NCI-H345 treated with DMSO at 0.1 percent for 48 hours (cell line): ENCODE results near the gene SLC43A2.
"Not testable (repeated sequence)": the region's sequence is repeated elsewhere in the genome, so short reads cannot be mapped to it uniquely, and the experiment has no call there.

Source experiments
- DNase-seq: peaks from one replicate; lab custom pipeline; 2025; ENCODE audit not compliant: unreplicated experiment; lab: John Stamatoyannopoulos, UW

SLC43A2 gene

DNA sequence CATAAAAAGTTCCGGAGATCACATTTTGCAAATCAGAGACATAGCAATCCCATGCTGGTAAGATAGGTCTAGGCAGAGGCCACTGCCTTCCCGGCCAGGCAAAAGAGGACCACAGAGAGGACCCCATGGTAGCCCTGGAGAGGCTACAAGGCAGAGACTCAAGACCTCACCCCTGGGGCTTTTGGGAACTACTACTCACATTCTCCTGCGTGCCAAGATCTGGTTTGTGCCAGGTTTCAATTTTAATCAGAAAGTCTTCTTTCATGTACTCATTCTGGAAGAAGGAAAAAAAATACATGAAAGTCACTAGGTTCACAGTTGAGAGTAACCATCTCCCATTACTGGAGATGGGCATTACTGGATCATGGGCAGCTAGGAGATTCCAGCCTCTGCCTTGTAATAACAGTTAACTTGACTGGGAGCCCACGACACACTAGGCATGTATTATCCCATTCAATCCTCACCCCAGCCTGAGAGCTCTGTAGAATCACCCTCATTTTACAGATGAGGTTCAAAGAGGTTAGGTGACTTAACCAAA is 87.2 kb downstream of the SLC43A2 start:
- no peak for DNase-seq

DNA sequence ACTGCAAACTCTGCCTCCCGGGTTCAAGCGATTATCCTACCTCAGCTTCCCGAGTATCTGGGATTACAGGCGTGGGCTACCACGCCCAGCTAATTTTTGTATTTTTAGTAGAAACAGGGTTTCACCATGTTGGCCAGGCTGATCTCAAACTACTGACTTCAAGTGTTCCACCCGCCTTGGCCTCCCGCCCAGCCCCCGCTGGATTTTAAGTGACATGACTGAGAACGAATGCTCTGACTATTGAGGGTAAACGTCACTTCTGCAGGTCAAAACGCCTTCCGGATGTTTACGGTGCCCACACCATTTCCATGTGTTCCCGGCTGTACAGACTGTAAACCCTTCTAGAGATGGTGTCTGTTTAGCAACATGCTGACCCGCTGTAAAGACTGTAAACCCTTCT is 88.8 kb downstream of the SLC43A2 start:
- DNase-seq: no peak

DNA sequence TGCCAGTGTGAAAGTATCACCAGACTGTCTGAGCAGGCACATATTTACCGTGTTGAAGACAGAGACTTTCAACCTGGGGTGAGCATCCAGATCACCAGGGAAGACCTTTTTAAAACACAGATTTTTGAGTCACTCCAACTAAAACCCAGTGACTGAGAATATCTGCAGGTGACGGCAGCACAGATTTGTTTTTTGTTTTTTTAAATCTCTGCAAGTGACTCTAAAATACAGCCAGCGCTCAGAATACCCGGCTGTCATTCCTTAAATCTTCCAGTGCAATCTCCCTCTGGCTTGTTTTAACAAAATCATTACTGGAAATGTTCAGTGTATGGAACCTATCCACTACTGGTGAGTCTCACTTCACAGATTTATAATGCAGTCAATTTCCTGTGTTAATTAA is 92.9 kb downstream of the SLC43A2 start:
- DNase-seq: no peak

DNA sequence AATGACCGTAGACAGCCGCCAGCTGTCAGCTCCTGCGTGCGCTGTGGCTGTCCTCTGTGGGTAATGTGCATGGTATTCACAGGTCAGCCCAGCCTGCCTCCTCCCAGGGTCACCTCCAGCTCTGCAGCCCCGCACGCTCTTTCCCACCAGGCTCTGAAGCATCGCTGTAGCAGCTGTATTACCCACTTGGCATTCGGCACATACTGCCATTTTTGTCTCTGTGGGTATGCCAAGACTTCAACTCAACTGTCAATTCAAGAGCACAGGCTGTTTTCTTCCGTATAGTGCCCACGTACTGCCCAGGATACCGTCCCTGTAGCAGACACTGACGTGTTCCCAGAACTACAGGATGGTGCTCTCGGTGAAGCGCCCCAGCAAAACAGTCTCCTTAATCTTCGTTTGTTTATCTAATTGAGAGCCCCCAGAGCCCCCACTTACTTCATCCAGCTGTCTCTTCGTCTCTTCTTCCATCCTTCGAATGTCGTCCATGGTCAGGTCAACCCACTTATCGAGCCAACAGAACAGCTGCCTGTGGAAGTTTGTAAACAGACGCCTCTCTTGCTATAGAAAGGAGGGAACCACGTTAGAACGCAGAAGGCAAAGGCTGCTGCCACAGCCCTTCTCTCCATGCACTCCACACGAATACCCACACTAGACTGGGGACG is 94.8 kb downstream of the SLC43A2 start:
- DNase-seq: no peak

DNA sequence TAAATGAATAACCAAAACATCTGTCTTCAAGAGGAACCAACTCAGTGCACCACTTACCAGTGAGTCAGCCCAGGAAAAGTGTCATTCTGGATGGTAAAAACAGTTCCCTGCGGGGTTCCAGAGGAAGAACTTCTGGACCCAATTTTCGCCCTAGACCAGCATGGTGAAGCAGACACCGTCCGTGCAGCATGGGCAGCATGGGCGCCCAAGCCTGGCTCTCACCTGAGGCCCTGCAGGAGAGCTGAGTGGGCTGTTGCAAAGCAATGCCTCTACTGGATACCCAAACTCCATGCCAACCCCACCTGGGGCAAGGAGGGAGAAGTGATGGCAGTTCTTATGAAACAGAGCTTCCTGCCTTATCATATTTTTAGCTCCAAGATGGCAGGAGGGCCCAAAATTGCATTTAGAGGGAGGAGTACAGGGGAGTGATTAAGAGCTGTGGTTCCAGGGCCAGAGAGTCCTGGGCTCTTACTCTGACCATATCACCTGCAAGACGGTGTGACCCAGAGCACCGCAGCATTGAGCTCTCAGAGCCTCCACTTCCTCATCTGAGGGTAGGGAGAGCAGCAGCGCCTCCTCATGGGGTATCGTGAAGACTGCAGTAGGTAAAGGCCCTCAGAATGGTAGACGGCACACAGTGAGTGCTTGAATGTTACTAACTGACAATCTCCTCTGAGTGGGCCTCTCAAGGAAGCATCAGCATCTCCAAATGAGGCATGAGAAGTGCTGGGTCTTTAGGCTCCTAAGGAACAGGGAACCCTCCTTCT is 95.6 kb downstream of the SLC43A2 start:
- DNase-seq: no peak

DNA sequence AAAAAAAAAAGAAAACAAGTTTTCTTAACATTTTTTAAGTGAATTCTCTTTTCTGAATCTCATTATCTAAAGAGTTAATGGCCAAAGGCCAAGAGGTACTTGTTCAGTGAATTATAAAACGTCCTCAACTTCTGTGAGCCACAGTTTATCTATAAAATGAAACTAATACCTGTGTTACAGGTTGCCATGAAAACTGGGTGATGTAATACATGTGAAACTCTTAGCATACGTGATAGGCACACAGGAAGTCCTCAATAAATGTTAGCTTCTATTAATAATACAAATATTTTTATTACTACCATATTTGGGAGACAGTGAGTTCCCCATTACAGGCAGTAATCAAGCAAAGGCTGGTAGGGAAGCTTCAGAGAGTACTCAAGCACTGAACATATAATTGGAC is 98.8 kb downstream of the SLC43A2 start:
- no peak for DNase-seq

DNA sequence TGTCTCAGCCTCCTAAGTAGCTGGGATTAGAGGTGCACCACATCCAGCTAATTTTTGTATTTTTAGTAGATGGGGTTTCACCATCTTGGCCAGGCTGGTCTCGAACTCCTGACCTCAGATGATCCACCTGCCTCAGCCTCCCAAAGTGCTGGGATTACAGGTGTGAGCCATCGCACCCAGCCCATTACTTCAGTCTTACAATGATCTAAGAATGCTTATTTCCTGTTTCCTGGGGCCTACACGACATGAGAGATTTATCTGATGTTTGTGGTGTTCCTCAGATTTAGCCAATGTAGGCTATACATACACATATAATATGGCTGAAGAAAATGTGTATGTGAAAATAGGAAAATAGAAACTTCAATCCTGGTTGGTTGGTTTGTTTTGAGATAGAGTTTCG is 101.8 kb downstream of the SLC43A2 start:
- not testable (repeated sequence) for DNase-seq

DNA sequence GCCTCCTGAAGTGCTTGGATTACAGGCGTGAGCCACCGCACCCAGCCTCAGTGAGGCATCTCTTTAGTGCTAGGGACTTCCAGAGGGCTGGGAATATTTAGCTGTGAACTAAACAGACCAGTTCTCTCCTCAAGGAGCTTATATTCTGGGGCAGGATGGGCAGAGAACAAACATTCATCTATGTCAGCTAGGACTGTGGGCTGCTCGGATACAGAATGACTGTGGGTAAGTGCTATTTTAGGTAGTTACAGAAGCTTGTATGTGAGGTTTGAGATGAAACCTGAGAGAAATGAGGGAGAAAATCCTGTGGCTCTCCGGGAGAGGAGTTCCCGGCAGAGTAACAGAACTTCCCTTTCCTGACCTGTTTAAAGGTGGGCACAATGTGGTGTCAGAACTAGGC is 106.0 kb downstream of the SLC43A2 start:
- DNase-seq: no peak

DNA sequence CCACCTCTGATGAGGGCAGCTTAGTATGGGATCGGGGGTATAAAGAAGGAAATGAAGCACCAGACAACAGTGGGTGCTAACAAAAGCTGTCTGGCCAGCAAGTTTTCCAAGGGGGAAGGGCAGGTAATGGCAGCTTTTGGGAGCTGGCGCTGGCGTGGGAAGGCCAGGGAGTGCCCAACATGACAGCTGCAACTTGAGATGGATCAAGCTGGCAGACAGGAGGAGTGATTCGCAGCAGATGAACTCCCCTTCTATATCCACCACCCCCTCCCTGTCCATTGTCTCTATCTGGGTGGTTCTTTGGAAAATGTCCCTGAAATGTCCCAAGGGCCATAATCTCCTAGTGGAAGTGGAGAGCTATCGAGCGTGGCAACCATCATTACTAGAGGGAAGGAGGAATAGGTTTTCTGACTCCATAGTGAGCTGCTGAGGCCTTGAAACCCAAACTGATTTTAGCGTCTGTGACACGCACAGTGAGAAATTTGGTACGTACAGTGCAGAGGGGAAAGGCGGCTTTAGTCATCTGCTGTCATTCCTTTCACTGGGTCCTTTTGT is 107.5 kb downstream of the SLC43A2 start:
- no peak for DNase-seq

DNA sequence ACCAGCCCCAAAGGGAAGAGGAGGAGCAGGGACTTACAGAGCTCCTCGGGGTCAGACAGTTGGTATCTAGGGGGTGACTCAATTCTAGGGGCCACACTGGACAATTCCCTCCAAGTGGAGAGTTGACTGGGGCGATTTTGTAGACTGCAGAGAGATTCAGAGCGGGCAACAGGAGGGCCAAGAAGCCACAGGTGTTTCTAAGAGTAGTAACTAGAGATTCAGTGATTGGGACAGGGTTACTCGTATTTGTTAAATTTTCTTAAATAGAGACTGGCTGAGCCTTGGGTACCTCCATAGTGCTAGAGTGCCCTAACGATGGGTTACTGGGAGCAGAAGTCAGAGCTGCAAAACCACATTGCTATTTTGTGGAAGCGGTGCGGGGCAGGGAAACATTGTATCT is 109.0 kb downstream of the SLC43A2 start:
- DNase-seq: no peak
